ENCODE results near the gene DUOXA2.

The DUOXA2 gene

DNA sequence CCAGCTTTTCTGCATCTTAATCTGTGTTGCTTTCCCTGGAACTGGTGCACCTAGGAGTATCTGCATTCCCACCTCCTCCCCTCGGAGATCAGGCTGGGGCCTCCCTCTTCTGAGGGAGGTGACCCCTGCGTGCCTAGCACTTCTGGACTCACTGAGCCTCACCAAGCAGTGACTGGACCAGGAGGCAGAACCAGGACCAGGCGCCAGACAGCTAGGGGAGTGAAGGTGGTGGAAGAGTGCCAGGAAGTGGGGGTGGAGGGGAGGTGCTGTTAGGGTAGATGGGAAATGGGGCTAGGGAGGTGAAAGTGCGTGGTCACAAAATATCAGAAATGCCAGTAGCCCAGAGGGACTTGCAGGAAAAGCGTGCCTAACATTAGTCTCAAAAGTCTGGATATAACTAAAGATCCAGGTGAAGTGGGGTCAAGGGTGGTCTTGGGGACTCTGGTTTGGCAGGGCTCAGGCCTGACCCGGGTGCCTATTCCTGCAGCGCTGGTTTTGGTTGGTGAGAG, 1.2 kb downstream of the DUOXA2 start:
- no peak for DNase-seq (ENCODE audit: low spot score)
- TF ChIP-seq, protein P1, sequence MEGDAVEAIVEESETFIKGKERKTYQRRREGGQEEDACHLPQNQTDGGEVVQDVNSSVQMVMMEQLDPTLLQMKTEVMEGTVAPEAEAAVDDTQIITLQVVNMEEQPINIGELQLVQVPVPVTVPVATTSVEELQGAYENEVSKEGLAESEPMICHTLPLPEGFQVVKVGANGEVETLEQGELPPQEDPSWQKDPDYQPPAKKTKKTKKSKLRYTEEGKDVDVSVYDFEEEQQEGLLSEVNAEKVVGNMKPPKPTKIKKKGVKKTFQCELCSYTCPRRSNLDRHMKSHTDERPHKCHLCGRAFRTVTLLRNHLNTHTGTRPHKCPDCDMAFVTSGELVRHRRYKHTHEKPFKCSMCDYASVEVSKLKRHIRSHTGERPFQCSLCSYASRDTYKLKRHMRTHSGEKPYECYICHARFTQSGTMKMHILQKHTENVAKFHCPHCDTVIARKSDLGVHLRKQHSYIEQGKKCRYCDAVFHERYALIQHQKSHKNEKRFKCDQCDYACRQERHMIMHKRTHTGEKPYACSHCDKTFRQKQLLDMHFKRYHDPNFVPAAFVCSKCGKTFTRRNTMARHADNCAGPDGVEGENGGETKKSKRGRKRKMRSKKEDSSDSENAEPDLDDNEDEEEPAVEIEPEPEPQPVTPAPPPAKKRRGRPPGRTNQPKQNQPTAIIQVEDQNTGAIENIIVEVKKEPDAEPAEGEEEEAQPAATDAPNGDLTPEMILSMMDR (IDR thresholded peaks at IDR 0.05): no peak
- no peak overlapping the region for H3K4me3 ChIP-seq
- no peak overlapping the region for H3K27ac ChIP-seq

DNA sequence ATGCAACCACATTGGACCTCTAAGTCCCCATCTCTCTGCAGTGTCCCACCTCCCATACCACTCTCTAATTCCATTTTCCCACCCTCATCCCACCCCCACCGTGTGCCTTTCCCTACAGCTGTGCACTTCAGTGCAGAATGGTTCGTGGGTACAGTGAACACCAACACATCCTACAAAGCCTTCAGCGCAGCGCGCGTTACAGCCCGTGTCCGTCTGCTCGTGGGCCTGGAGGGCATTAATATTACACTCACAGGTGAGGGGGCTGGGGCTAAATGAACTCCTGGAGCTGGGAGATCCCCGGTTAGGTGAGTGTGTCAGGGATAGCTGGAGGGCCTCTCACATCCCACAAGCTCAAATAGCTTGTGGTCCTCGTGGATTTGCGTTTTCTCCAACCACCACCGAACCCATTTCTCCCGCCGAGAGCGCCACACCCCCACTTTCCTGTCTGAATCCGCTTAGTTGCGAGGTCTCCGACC, 1.9 kb downstream of the DUOXA2 start:
- Histone ChIP-seq H3K4me3 (no peak overlapping the region), H3K27ac (no peak overlapping the region)
- TF ChIP-seq, protein P1 (IDR thresholded peaks at IDR 0.05): no peak
- no peak for DNase-seq (ENCODE audit: low spot score)

DNA sequence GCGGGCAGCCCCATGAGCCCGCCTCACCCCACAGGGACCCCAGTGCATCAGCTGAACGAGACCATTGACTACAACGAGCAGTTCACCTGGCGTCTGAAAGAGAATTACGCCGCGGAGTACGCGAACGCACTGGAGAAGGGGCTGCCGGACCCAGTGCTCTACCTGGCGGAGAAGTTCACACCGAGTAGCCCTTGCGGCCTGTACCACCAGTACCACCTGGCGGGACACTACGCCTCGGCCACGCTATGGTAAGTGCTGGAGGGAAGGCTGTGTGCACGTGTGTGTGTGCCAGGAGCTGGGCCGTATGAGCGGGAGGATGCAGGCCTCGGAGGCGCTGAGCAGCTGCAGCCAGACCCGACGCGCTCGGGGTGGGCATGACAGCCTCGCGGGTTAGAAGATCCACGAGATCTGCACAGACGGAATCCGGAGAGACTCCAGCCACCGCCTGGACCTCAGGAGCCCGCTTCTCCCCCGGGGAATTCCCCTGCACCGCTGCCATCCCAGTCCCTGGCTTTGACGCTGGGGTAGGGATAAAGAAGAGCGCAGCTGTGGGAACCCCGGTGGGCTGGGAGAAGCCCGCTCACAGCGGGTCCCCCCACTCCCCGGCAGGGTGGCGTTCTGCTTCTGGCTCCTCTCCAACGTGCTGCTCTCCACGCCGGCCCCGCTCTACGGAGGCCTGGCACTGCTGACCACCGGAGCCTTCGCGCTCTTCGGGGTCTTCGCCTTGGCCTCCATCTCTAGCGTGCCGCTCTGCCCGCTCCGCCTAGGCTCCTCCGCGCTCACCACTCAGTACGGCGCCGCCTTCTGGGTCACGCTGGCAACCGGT, 2.6 kb downstream of the DUOXA2 start:
- no peak for DNase-seq (ENCODE audit: low spot score)
- TF ChIP-seq, protein P1 (IDR thresholded peaks at IDR 0.05): no peak
- no peak overlapping the region for H3K27ac ChIP-seq
- H3K4me3 ChIP-seq: peak overlapping the region; percentile 36

DNA sequence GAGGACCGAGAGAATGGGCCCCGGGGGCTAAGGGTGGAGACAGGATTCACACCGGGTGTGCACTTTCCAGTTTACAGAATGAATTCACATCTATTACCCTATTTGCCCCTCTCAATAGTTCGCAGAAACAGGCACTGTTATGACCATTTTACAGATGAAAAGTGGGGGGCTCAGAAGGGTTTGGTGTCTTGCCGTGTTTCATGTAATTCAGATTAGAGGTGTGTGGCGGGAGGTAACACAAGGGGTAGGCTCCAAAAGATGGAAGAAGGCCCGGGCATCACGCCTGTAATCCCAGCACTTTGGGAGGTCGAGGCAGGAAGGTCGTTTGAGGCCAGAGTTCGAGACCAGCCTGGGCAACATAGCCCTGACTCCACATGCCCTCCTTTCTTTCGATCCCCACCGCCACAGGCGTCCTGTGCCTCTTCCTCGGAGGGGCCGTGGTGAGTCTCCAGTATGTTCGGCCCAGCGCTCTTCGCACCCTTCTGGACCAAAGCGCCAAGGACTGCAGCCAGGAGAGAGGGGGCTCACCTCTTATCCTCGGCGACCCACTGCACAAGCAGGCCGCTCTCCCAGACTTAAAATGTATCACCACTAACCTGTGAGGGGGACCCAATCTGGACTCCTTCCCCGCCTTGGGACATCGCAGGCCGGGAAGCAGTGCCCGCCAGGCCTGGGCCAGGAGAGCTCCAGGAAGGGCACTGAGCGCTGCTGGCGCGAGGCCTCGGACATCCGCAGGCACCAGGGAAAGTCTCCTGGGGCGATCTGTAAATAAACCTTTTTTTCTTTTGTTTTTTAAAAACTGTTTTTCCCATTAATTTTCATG, 3.4 kb downstream of the DUOXA2 start:
- no peak for DNase-seq (ENCODE audit: low spot score)
- Histone ChIP-seq H3K27ac (no peak overlapping the region), H3K4me3 (peak overlapping the region; percentile 36)
- TF ChIP-seq, protein P1 (IDR thresholded peaks at IDR 0.05): no peak

DNA sequence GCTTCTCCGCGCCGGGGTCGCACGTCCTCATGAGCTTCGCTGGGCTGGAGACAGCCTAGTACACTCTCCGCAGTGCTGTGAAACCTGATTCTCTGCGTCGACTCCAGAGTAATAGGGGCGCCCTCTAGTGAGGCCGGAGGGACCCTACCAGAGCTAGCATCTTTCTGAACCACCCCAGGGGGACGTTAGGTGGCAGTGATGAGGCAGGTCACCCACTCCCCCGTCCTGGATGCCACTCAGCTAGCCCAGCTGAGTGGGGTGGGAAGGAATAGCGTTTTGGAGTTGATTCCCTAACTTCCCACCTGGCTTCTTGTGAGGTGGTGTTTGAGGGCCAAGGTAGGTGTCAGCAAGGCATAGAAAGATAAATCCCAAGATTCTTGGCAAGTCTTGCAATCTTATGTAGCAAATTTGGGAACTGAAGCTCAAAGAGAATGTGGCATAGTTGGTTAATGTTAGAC, 4.0 kb downstream of the DUOXA2 start:
- Histone ChIP-seq H3K4me3 (peak overlapping the region; percentile 36), H3K27ac (no peak overlapping the region)
- TF ChIP-seq, protein P1 (IDR thresholded peaks at IDR 0.05): peak; percentile 98
- DNase-seq (ENCODE audit: low spot score): peak; percentile 86

DNA sequence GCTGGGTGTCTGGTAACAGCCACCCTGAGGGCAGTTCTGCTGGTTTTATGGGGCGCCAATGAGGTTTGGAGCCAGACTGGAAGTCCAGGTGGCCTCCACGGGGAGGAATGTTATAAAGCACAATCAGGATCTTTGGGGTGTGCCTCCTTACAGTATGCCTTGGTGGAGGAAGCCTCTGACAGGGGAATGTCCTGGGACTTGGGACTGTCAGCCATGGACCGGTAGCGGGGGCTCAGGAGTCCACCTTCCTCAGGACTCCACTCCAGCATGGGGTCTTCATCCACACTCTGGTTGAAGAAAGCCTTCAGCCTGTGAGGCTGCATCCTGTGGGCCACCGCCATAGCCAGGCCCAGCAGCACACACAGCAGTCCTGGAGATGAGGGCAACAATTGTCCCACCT, 4.9 kb downstream of the DUOXA2 start:
- H3K27ac ChIP-seq: no peak overlapping the region
- no peak for DNase-seq (ENCODE audit: low spot score)
- TF ChIP-seq, protein P1 (IDR thresholded peaks at IDR 0.05): no peak
- H3K4me3 ChIP-seq: no peak overlapping the region

Measured in coronary artery (tissue), 2 donors.